Smooth muscle cell (in vitro differentiated cells): ENCODE results near the gene NR4A1. TPM values are rescaled to one million over a fixed set of nuclear protein-coding genes. Genes with fewer than 3 reads are reported as not detected.

Experiments used
- DNase-seq: peaks from one replicate; lab custom pipeline; 2025; ENCODE audit not compliant: unreplicated experiment; lab: John Stamatoyannopoulos, UW
- H2AFZ ChIP-seq: fragments of 200-600 bp; sonication (generic); 2 replicates; pipeline ENCODE4 v1.6.0; 2016; ENCODE audit warnings: antibody characterized with exemption, low read depth, mild to moderate bottlenecking
- H3F3A ChIP-seq: fragments of 200-600 bp; sonication (generic); 2 replicates; pipeline ENCODE4 v1.6.0; 2017; ENCODE audit warnings: antibody characterized with exemption, low read depth
- H3K27ac ChIP-seq: fragments of 200-600 bp; sonication (generic); 2 replicates; pipeline ENCODE4 v1.5.1; 2016; ENCODE audit warnings: low read depth, mild to moderate bottlenecking
- H3K27me3 ChIP-seq: fragments of 200-600 bp; sonication (generic); 2 replicates; pipeline ENCODE4 v1.6.1; 2016; ENCODE audit warnings: low read depth, mild to moderate bottlenecking
- H3K36me3 ChIP-seq: fragments of 200-600 bp; sonication (generic); 2 replicates; pipeline ENCODE4 v1.5.1; 2016; ENCODE audit warnings: low read depth
- H3K4me1 ChIP-seq: fragments of 200-600 bp; sonication (generic); 2 replicates; pipeline ENCODE4 v1.5.1; 2016; ENCODE audit warnings: low read depth
- H3K4me2 ChIP-seq: fragments of 200-600 bp; sonication (generic); 2 replicates; pipeline ENCODE4 v1.6.0; 2016; ENCODE audit warnings: mild to moderate bottlenecking
- H3K4me3 ChIP-seq: fragments of 200-600 bp; sonication (generic); 2 replicates; pipeline ENCODE4 v1.5.1; 2016; ENCODE audit warnings: mild to moderate bottlenecking
- H3K79me2 ChIP-seq: fragments of 200-600 bp; sonication (generic); 2 replicates; pipeline ENCODE4 v1.6.0; 2016; ENCODE audit warnings: low read depth, mild to moderate bottlenecking
- H3K9ac ChIP-seq: fragments of 200-600 bp; sonication (generic); 2 replicates; pipeline ENCODE4 v1.6.0; 2016; ENCODE audit warnings: low read depth
- H3K9me3 ChIP-seq: fragments of 200-600 bp; sonication (generic); replicated peaks from 2 replicates; pipeline ENCODE4 v1.5.1; 2016; ENCODE audit warnings: low read depth
- H4K20me1 ChIP-seq: fragments of 200-600 bp; sonication (generic); 2 replicates; pipeline ENCODE4 v1.6.0; 2016; ENCODE audit warnings: low read depth
- WGBS: methylation state at CpG from one replicate; pipeline ENCODE4 v1.1.7; 2016; ENCODE audit warnings: low lambda C conversion rate; 5-methylcytosine and 5-hydroxymethylcytosine counted together
- polyA plus RNA-seq: library from polyadenylated mRNA; unstranded; fragments of >200 nt; fragmentation: Nextera tagmentation; extraction: Ambion mirVana; gene quantifications from 2 replicates; pipeline ENCODE4 v1.2.1, GENCODE V29; 2016
- total RNA-seq: library from RNA; depleted of rRNA; stranded (reverse); fragments of >200 nt; gene quantifications from 2 replicates; pipeline ENCODE4 v1.2.3, GENCODE V29; 2014
- TF ChIP-seq, protein P1 (sequence below): fragments of 200-600 bp; sonication (generic); IDR thresholded peaks from 2 replicates; pipeline ENCODE4 v1.5.1; 2017; ENCODE audit warnings: borderline replicate concordance, mild to moderate bottlenecking, antibody characterized with exemption; ENCODE audit not compliant: insufficient read depth, poor library complexity, severe bottlenecking

Gene NR4A1
- total and polyA plus RNA-seq, 2 experiments from 2014 or later = 182 to 634 TPM

DNA sequence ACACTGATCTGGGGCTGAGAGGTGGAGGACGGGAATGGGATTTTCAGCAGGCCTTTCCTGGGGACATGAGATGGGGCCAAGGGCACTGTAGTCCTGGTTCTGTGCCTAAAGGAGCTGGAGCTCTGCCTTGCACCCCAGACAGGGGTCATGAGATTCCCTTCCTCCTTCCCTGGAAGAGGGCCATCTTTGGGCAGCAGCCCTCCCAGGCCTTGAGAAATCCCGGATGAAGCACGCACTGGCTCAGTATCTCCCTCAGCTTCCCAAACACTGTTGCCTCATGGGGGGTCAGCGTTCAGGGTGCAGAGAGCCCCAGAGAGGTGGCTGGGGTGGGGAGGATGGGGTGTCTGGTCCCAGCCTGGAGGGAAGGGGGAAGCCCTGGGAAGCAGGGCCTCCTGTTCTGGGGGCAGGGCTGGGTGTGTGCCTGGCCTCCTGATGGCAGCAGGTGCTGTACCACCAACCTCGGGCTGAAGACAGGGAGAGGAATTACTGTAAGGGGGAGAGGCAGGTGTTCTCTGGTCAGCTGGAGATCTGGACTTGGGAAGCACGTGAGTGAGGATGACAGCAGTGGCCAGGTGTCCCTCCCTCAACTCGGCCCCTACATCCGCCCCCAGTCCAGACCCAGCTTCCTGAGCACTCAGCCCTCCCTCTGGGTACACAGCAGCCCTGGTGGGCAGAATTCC, 8.4 kb upstream of the NR4A1 start:
- Histone ChIP-seq H3K79me2 (peaks cover 27% of the 10 kb centered on the region), H4K20me1 (peaks cover 36% of the 10 kb centered on the region), H3K4me1 (peaks cover 7% of the 10 kb centered on the region), H3K36me3 (no peaks in the 10 kb centered on the region), H3K27ac (no peak overlapping the region), H3K9me3 (no peaks in the 10 kb centered on the region), H3K9ac (no peak overlapping the region), H3K4me2 (no peak overlapping the region), H3F3A (peaks cover 4% of the 10 kb centered on the region), H3K27me3 (no peaks in the 10 kb centered on the region), H2AFZ (no peak overlapping the region), H3K4me3 (no peak overlapping the region)
- WGBS = 97% methylated on average over 8 of the region's 8 CpGs
- DNase-seq = no peak
- TF ChIP-seq, protein P1, sequence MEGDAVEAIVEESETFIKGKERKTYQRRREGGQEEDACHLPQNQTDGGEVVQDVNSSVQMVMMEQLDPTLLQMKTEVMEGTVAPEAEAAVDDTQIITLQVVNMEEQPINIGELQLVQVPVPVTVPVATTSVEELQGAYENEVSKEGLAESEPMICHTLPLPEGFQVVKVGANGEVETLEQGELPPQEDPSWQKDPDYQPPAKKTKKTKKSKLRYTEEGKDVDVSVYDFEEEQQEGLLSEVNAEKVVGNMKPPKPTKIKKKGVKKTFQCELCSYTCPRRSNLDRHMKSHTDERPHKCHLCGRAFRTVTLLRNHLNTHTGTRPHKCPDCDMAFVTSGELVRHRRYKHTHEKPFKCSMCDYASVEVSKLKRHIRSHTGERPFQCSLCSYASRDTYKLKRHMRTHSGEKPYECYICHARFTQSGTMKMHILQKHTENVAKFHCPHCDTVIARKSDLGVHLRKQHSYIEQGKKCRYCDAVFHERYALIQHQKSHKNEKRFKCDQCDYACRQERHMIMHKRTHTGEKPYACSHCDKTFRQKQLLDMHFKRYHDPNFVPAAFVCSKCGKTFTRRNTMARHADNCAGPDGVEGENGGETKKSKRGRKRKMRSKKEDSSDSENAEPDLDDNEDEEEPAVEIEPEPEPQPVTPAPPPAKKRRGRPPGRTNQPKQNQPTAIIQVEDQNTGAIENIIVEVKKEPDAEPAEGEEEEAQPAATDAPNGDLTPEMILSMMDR = no peak

DNA sequence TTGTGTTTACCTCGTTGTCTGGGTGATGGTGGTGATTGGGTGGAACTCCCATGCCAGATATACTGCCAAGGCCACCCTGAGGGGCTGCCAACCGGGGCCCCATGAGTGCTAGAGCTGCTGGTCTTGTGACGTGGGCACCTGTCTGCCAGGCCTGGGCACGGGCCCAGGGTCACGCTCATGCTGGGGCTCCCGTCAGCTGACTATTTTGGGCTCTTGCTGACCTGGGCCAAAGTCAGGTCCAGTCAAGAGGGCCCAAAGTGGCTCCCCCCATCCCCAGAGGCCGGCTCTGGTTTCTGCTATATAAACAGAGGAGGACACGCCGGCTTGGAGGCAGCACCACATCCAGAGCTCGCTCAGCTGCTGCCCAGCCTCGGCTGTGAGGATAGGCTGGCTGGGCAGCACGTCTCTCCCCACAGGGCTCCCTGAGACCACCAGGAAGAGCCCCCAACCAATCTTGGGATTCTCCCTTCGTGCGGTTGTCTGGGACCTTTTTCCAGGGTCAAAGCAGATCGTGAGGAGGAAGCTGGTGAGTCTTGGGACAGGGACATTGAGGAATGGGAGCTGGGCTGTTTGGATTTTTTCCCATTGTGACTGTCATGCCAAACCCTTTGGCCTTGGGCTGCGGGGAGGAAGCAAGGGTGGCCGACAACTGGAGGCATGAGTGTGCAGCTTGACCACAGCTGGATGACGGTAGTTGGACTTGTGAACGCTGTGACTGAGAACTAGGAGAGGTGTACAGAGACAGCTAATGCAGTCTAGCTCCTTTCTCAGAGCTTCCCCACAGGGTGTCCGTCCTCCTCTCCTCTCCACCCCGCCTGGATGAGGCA, 7.6 kb upstream of the NR4A1 start:
- no peak overlapping the region for H3K9ac ChIP-seq

GRCh38 chr12:52044292-52044983, 6.8 kb upstream of the NR4A1 start:
- peaks cover 11% of the 10 kb centered on the region for H3K79me2 ChIP-seq
- H3K4me2 ChIP-seq = no peak overlapping the region
- H3K9ac ChIP-seq = no peak overlapping the region
- H3K27me3 ChIP-seq = no peaks in the 10 kb centered on the region
- H3K27ac ChIP-seq = no peak overlapping the region
- H4K20me1 ChIP-seq = peaks cover 23% of the 10 kb centered on the region
- no peak overlapping the region for H2AFZ ChIP-seq
- H3K36me3 ChIP-seq = no peaks in the 10 kb centered on the region
- 91% methylated on average over 18 of the region's 18 CpGs for WGBS
- H3K4me3 ChIP-seq = no peak overlapping the region
- no peak for DNase-seq
- H3K4me1 ChIP-seq = no peaks in the 10 kb centered on the region
- H3F3A ChIP-seq = no peaks in the 10 kb centered on the region
- TF ChIP-seq, protein P1 = no peak
- no peaks in the 10 kb centered on the region for H3K9me3 ChIP-seq

More for the DNA sequence above, 7.6 kb upstream of the NR4A1 start:
- no peaks in the 10 kb centered on the region for H3K27me3 ChIP-seq
- TF ChIP-seq, protein P1 = no peak
- no peak for DNase-seq
- H3K4me1 ChIP-seq = peaks cover 2% of the 10 kb centered on the region
- H4K20me1 ChIP-seq = peaks cover 31% of the 10 kb centered on the region
- H3K4me2 ChIP-seq = no peak overlapping the region
- H3K4me3 ChIP-seq = no peak overlapping the region
- no peak overlapping the region for H3K27ac ChIP-seq
- 94% methylated on average over 21 of the region's 21 CpGs for WGBS
- no peak overlapping the region for H2AFZ ChIP-seq
- H3F3A ChIP-seq = no peaks in the 10 kb centered on the region
- peaks cover 20% of the 10 kb centered on the region for H3K79me2 ChIP-seq
- H3K9me3 ChIP-seq = no peaks in the 10 kb centered on the region
- H3K36me3 ChIP-seq = no peaks in the 10 kb centered on the region
